GM19463 (cell line): ENCODE measurements around the gene GDPD5.

Experiments
- ATAC-seq: cut with Tn5 transposase; IDR thresholded peaks from one replicate; pipeline ENCODE4 v1.9.1; 2021; ENCODE audit warnings: mild to moderate bottlenecking, moderate library complexity; ENCODE audit not compliant: unreplicated experiment

GDPD5 gene

GRCh38 chr11:75558939-75559843 is 33.5 kb upstream of the GDPD5 start:
- ATAC-seq = no peak

- ATAC-seq = no peak
Observed at GRCh38 chr11:75557666-75558494, 32.1 kb upstream of the GDPD5 start.

- no peak for ATAC-seq
Observed at GRCh38 chr11:75556275-75556674, 30.5 kb upstream of the GDPD5 start.

- no peak for ATAC-seq
Observed at GRCh38 chr11:75555079-75555811, 29.5 kb upstream of the GDPD5 start.

GRCh38 chr11:75554258-75555022 is 28.7 kb upstream of the GDPD5 start:
- ATAC-seq = no peak

- no peak for ATAC-seq
Observed at GRCh38 chr11:75553889-75554257, 28.1 kb upstream of the GDPD5 start.

GRCh38 chr11:75553182-75553581 is 27.4 kb upstream of the GDPD5 start:
- ATAC-seq = no peak

GRCh38 chr11:75549370-75549958 is 23.7 kb upstream of the GDPD5 start:
- no peak for ATAC-seq

- ATAC-seq = no peak
Observed at GRCh38 chr11:75548595-75549272, 23.0 kb upstream of the GDPD5 start.

- ATAC-seq = no peak
Observed at GRCh38 chr11:75547617-75548058, 21.9 kb upstream of the GDPD5 start.

GRCh38 chr11:75547177-75547576 is 21.4 kb upstream of the GDPD5 start:
- no peak for ATAC-seq

GRCh38 chr11:75543806-75544205 is 18.1 kb upstream of the GDPD5 start:
- no peak for ATAC-seq

- no peak for ATAC-seq
Observed at GRCh38 chr11:75542088-75542438, 16.3 kb upstream of the GDPD5 start.

GRCh38 chr11:75541193-75542087 is 15.7 kb upstream of the GDPD5 start:
- no peak for ATAC-seq

GRCh38 chr11:75539459-75540334 is 14.0 kb upstream of the GDPD5 start:
- ATAC-seq = no peak

GRCh38 chr11:75538150-75538942 is 12.6 kb upstream of the GDPD5 start:
- no peak for ATAC-seq

GRCh38 chr11:75537740-75538139 is 12.0 kb upstream of the GDPD5 start:
- ATAC-seq = no peak
